Right cardiac atrium (tissue), 5 donors: ENCODE results near the gene CLSTN2. TPM values are rescaled to one million over a fixed set of nuclear protein-coding genes. Genes with fewer than 3 reads are reported as not detected.
A peak's percentile ranks its signal among the peaks of the same experiment; 100 is the strongest.

ENCODE experiments used
- ATAC-seq, 2 donors: fragments of 200-7000 bp; cut with Tn5 transposase; one replicate each; pipeline versions ENCODE4 v1.8.0 to v1.9.1; 2020; ENCODE audit warnings: moderate library complexity in 2 of 2, mild to moderate bottlenecking in 1 of 2
- DNase-seq, 3 donors: peaks; one replicate each; pipeline ENCODE4 v3.0.0-alpha.2; 2020
- H3K27ac ChIP-seq: one replicate; pipeline ENCODE4 v1.5.1; 2013; ENCODE audit warnings: mild to moderate bottlenecking, low read length, control low read depth, moderate library complexity
- H3K27me3 ChIP-seq: one replicate; pipeline ENCODE4 v1.6.1; 2013; ENCODE audit not compliant: control insufficient read depth, insufficient read depth
- H3K4me1 ChIP-seq: one replicate; pipeline ENCODE4 v1.6.1; 2013; ENCODE audit warnings: low read length; ENCODE audit not compliant: control insufficient read depth, insufficient read depth
- H3K4me3 ChIP-seq: one replicate; pipeline ENCODE4 v1.5.1; 2013; ENCODE audit warnings: low read length, control low read depth
- H3K9me3 ChIP-seq: one replicate; pipeline ENCODE4 v1.6.1; 2013; ENCODE audit warnings: low read length; ENCODE audit not compliant: control insufficient read depth
- WGBS: extraction: QIAGEN DNeasy Blood & Tissue Kit; methylation state at CpG from one replicate; pipeline ENCODE4 v1.1.7; 2013; 5-methylcytosine and 5-hydroxymethylcytosine counted together
- intact Hi-C, 4 donors: fragments of 100-400 bp; cut with DNase I; formaldehyde crosslinking; loops; one replicate each; pipeline versions ENCODE4 v1.11.0 to v1.14.0; 2022 to 2023
- polyA plus RNA-seq: library from polyadenylated mRNA; stranded (reverse); fragments of 200-250 nt; gene quantifications from one replicate; pipeline ENCODE4 v1.2.3, GENCODE V29; 2013
- total RNA-seq, 4 donors: library from RNA; stranded (reverse); fragmentation: NEBNext Ultra II Directional; extraction: Animal tissue kit (Norgen Biotek cat#: 25700); gene quantifications; one replicate each; pipeline ENCODE4 v1.2.1, GENCODE V29; 2021
- donor health status: healthy with polysubstance abuse.
- donor health status: DM: no; HTN: yes; CAD: no.
- donor health status: DM: no; HTN: no; CAD: no.
- donor health status: DM: no; HTN: yes; CAD: no; lungs with severe emphysema.
- donor health status: DM: yes; HTN: yes; CAD: no.

Gene CLSTN2
- total and polyA plus RNA-seq, 5 donors, result 3.7 to 31.5 (median 24.8) TPM

- Histone ChIP-seq H3K4me3 (no peak overlapping the region), H3K9me3 (no peaks in the 10 kb centered on the region), H3K27ac (no peak overlapping the region), H3K4me1 (no peaks in the 10 kb centered on the region), H3K27me3 (no peaks in the 10 kb centered on the region)
- intact Hi-C loops, result loop anchor here in 1 of 4 donors (10.0 kb wide), 1 partner anchor 790 kb away; no protein-coding TSS in a partner anchor
- 83% methylated on average over 7 of the region's 7 CpGs for WGBS
- peak; percentile 27 to 65 for ATAC-seq
- DNase-seq, result peak in 2 of 3 donors; percentile 38 to 54
Observed at GRCh38 chr3:139944256-139944910, 9.4 kb downstream of the CLSTN2 start.

GRCh38 chr3:139945386-139945785 is 10.4 kb downstream of the CLSTN2 start:
- 90% methylated on average over 4 of the region's 4 CpGs for WGBS
- H3K27ac ChIP-seq, result no peak overlapping the region
- H3K4me3 ChIP-seq, result no peak overlapping the region
- H3K4me1 ChIP-seq, result no peaks in the 10 kb centered on the region
- no peak for ATAC-seq
- no peaks in the 10 kb centered on the region for H3K9me3 ChIP-seq
- intact Hi-C loops, result loop anchor here in 1 of 4 donors (10.0 kb wide), 1 partner anchor 789 kb away; no protein-coding TSS in a partner anchor
- no peaks in the 10 kb centered on the region for H3K27me3 ChIP-seq
- no peak for DNase-seq

GRCh38 chr3:139945942-139946341 is 11.0 kb downstream of the CLSTN2 start:
- Histone ChIP-seq H3K27me3 (no peaks in the 10 kb centered on the region), H3K9me3 (no peaks in the 10 kb centered on the region), H3K27ac (no peak overlapping the region), H3K4me3 (no peak overlapping the region), H3K4me1 (no peaks in the 10 kb centered on the region)
- ATAC-seq (no peak), DNase-seq (no peak)
- intact Hi-C loops, result loop anchor here in 1 of 4 donors (10.0 kb wide), 1 partner anchor 789 kb away; no protein-coding TSS in a partner anchor

GRCh38 chr3:139948467-139948866 is 13.5 kb downstream of the CLSTN2 start:
- no peaks in the 10 kb centered on the region for H3K4me1 ChIP-seq
- no peak for DNase-seq
- no peaks in the 10 kb centered on the region for H3K27me3 ChIP-seq
- H3K9me3 ChIP-seq, result no peaks in the 10 kb centered on the region
- no peak overlapping the region for H3K4me3 ChIP-seq
- H3K27ac ChIP-seq, result no peak overlapping the region
- intact Hi-C loops, result loop anchor here in 1 of 4 donors (10.0 kb wide), 1 partner anchor 786 kb away; no protein-coding TSS in a partner anchor
- no peak for ATAC-seq

GRCh38 chr3:139948898-139949297 is 13.9 kb downstream of the CLSTN2 start:
- Histone ChIP-seq H3K9me3 (no peaks in the 10 kb centered on the region), H3K4me1 (no peaks in the 10 kb centered on the region), H3K4me3 (no peak overlapping the region), H3K27me3 (no peaks in the 10 kb centered on the region), H3K27ac (no peak overlapping the region)
- no peak for ATAC-seq
- DNase-seq, result no peak
- intact Hi-C loops, result loop anchor here in 1 of 4 donors (10.0 kb wide), 1 partner anchor 786 kb away; no protein-coding TSS in a partner anchor
- WGBS, result 83% methylated on average over 6 of the region's 6 CpGs

GRCh38 chr3:139953131-139953910 is 18.3 kb downstream of the CLSTN2 start:
- DNase-seq, result no peak
- WGBS, result 52% methylated on average over 2 of the region's 2 CpGs
- Histone ChIP-seq H3K27me3 (no peaks in the 10 kb centered on the region), H3K27ac (no peak overlapping the region), H3K4me3 (no peak overlapping the region), H3K9me3 (no peaks in the 10 kb centered on the region), H3K4me1 (no peaks in the 10 kb centered on the region)
- intact Hi-C loops, result no loop called here
- ATAC-seq, result no peak

- intact Hi-C loops, result no loop called here
- no peak overlapping the region for H3K27ac ChIP-seq
Observed at GRCh38 chr3:139954146-139954860, 19.3 kb downstream of the CLSTN2 start.

GRCh38 chr3:139957844-139958243 is 22.9 kb downstream of the CLSTN2 start:
- no peaks in the 10 kb centered on the region for H3K4me1 ChIP-seq
- 71% methylated on average over 4 of the region's 4 CpGs for WGBS
- H3K4me3 ChIP-seq, result no peak overlapping the region
- no peak for ATAC-seq
- DNase-seq, result no peak
- no peaks in the 10 kb centered on the region for H3K9me3 ChIP-seq
- no peaks in the 10 kb centered on the region for H3K27me3 ChIP-seq
- intact Hi-C loops, result no loop called here
- no peak overlapping the region for H3K27ac ChIP-seq

More at GRCh38 chr3:139954146-139954860, 19.3 kb downstream of the CLSTN2 start:
- H3K9me3 ChIP-seq, result no peaks in the 10 kb centered on the region
- ATAC-seq (peak in 1 of 2 donors; percentile 19), DNase-seq (no peak)
- WGBS, result 77% methylated on average over 3 of the region's 3 CpGs
- H3K27me3 ChIP-seq, result no peaks in the 10 kb centered on the region
- H3K4me3 ChIP-seq, result no peak overlapping the region
- H3K4me1 ChIP-seq, result no peaks in the 10 kb centered on the region

- Histone ChIP-seq H3K4me3 (no peak overlapping the region), H3K4me1 (peaks cover 5% of the 10 kb centered on the region), H3K27ac (no peak overlapping the region), H3K9me3 (no peaks in the 10 kb centered on the region), H3K27me3 (no peaks in the 10 kb centered on the region)
- WGBS, result 83% methylated on average over 1 of the region's 1 CpG
- intact Hi-C loops, result no loop called here
- no peak for ATAC-seq
- no peak for DNase-seq
Observed at GRCh38 chr3:139969386-139969785, 34.4 kb downstream of the CLSTN2 start.

GRCh38 chr3:139970526-139970925 is 35.5 kb downstream of the CLSTN2 start:
- 88% methylated on average over 5 of the region's 5 CpGs for WGBS
- H3K27me3 ChIP-seq, result no peaks in the 10 kb centered on the region
- DNase-seq (no peak), ATAC-seq (no peak)
- no peak overlapping the region for H3K4me3 ChIP-seq
- intact Hi-C loops, result no loop called here
- H3K27ac ChIP-seq, result no peak overlapping the region
- H3K4me1 ChIP-seq, result peaks cover 11% of the 10 kb centered on the region
- no peaks in the 10 kb centered on the region for H3K9me3 ChIP-seq
